SK-N-SH (cell line): ENCODE data around the gene C1QL1. TPM values are rescaled to one million over a fixed set of nuclear protein-coding genes. Genes with fewer than 3 reads are reported as not detected.

Experiments used
- CTCF ChIA-PET: fragments of 300-600, 350-600 bp; formaldehyde crosslinking; extraction: SDS; loops from one replicate; lab custom pipeline; 2021; lab: Yijun Ruan, JAX
- POLR2A ChIA-PET: fragments of 350-600 bp; sonication (Branson Sonifier 250); formaldehyde crosslinking; extraction: SDS; loops from one replicate; lab custom pipeline; 2020; ENCODE audit warnings: antibody characterized with exemption, inconsistent platforms; lab: Yijun Ruan, JAX
- DNase-seq: peaks from one replicate; pipeline ENCODE4 v3.0.0; 2012
- H2AFZ ChIP-seq: fragments of 200-600 bp; sonication (generic); 2 replicates; pipeline ENCODE4 v1.8.1; 2016; ENCODE audit warnings: antibody characterized with exemption, mild to moderate bottlenecking, low read depth
- H3F3A ChIP-seq: fragments of 200-600 bp; sonication (generic); replicated peaks from 2 replicates; pipeline ENCODE3; 2016; ENCODE audit warnings: antibody characterized with exemption, mild to moderate bottlenecking; ENCODE audit not compliant: insufficient read depth
- H3K27ac ChIP-seq, 2 experiments: fragments of 200-500 bp in 1 of 2; fragments of 200-600 bp in 1 of 2; sonication (Bioruptor generic) in 1 of 2; sonication (generic), shearing (Covaris generic) in 1 of 2; 2 replicates each; pipeline versions ENCODE4 v1.5.1 to v1.6.1; 2014 to 2016; ENCODE audit warnings: low read depth in 2 of 2, inconsistent platforms in 1 of 2, low read length in 1 of 2, mild to moderate bottlenecking in 1 of 2, mixed read lengths in 1 of 2
- H3K27me3 ChIP-seq: fragments of 200-600 bp; sonication (generic), shearing (Covaris generic); 2 replicates; pipeline ENCODE4 v1.6.1; 2016; ENCODE audit warnings: mixed run types; ENCODE audit not compliant: insufficient read depth
- H3K36me3 ChIP-seq, 2 experiments: fragments of 200-500 bp in 1 of 2; fragments of 200-600 bp in 1 of 2; sonication (Bioruptor generic) in 1 of 2; sonication (generic) in 1 of 2; replicated peaks in 1 of 2; 2 replicates each; pipeline versions ENCODE3 to v1.5.1; 2014 to 2016; ENCODE audit warnings: low read length in 1 of 2, mild to moderate bottlenecking in 1 of 2; ENCODE audit not compliant: insufficient read depth in 2 of 2, control insufficient read depth in 1 of 2
- H3K4me1 ChIP-seq, 2 experiments: fragments of 200-500 bp in 1 of 2; fragments of 200-600 bp in 1 of 2; sonication (Bioruptor generic) in 1 of 2; sonication (generic), shearing (Covaris generic) in 1 of 2; 2 replicates each; pipeline versions ENCODE4 v1.5.1 to v1.6.1; 2014 to 2016; ENCODE audit warnings: low read depth in 1 of 2, low read length in 1 of 2, mixed run types in 1 of 2; ENCODE audit not compliant: insufficient read depth in 2 of 2, control insufficient read depth in 1 of 2
- H3K4me2 ChIP-seq: fragments of 200-600 bp; sonication (generic), shearing (Covaris generic); 2 replicates; pipeline ENCODE4 v1.6.1; 2017; ENCODE audit warnings: mixed run types
- H3K4me3 ChIP-seq, 2 experiments: fragments of 200-500 bp in 1 of 2; fragments of 200-600 bp in 1 of 2; sonication (Bioruptor generic) in 1 of 2; sonication (generic), shearing (Covaris generic) in 1 of 2; 2 replicates each; pipeline versions ENCODE4 v1.5.1 to v1.8.1; 2014 to 2016; ENCODE audit warnings: low read depth in 2 of 2, inconsistent platforms in 1 of 2, low read length in 1 of 2, mild to moderate bottlenecking in 1 of 2, mixed read lengths in 1 of 2, moderate library complexity in 1 of 2
- H3K79me2 ChIP-seq: fragments of 200-600 bp; sonication (generic); 2 replicates; pipeline ENCODE4 v1.8.1; 2017; ENCODE audit warnings: mild to moderate bottlenecking; ENCODE audit not compliant: insufficient read depth
- H3K9ac ChIP-seq: fragments of 200-600 bp; sonication (generic); 2 replicates; pipeline ENCODE4 v1.6.1; 2017; ENCODE audit warnings: mixed run types
- H3K9me2 ChIP-seq: fragments of 200-600 bp; sonication (generic); 2 replicates; pipeline ENCODE4 v1.6.1; 2017; ENCODE audit warnings: mixed run types
- H3K9me3 ChIP-seq: fragments of 200-600 bp; sonication (generic); 2 replicates; pipeline ENCODE4 v1.6.1; 2017; ENCODE audit warnings: mixed run types, mild to moderate bottlenecking, moderate library complexity
- H4K20me1 ChIP-seq: fragments of 200-600 bp; sonication (generic); 2 replicates; pipeline ENCODE4 v1.6.1; 2017; ENCODE audit warnings: mild to moderate bottlenecking, mixed run types; ENCODE audit not compliant: insufficient read depth
- CHD2 ChIP-seq: fragments of 150-350 bp; IDR thresholded peaks from 2 replicates; pipeline ENCODE4 v1.6.1; 2018; ENCODE audit warnings: low read length; ENCODE audit not compliant: partially characterized antibody
- CTCF ChIP-seq: fragments of 200-600 bp; sonication (generic); IDR thresholded peaks from 2 replicates; pipeline ENCODE4 v1.6.1; 2017; ENCODE audit warnings: antibody characterized with exemption, mild to moderate bottlenecking, moderate library complexity
- EP300 ChIP-seq, 2 experiments: IDR thresholded peaks; 2 replicates each; pipeline versions ENCODE4 v1.4.0 to v1.6.1; 2012; ENCODE audit warnings: borderline replicate concordance in 1 of 2, low read depth in 1 of 2, low read length in 1 of 2
- FOSL2 ChIP-seq: IDR thresholded peaks from 2 replicates; pipeline ENCODE4 v1.4.0; 2012; ENCODE audit warnings: low read depth, mild to moderate bottlenecking, moderate library complexity, borderline replicate concordance
- FOXJ3 ChIP-seq: sonication (generic); formaldehyde crosslinking; IDR thresholded peaks from 2 replicates; pipeline ENCODE4 v1.5.1; 2020; ENCODE audit warnings: mild to moderate bottlenecking, missing genetic modification reagents
- FOXM1 ChIP-seq: IDR thresholded peaks from 2 replicates; pipeline ENCODE4 v1.4.0; 2012; ENCODE audit warnings: low read depth, mild to moderate bottlenecking
- GABPA ChIP-seq: IDR thresholded peaks from 2 replicates; pipeline ENCODE4 v1.4.0; 2012; ENCODE audit warnings: low read depth, mild to moderate bottlenecking
- IRF3 ChIP-seq: fragments of 150-350 bp; IDR thresholded peaks from 2 replicates; pipeline ENCODE4 v1.6.1; 2016; ENCODE audit warnings: mild to moderate bottlenecking, low read depth, low read length
- JUND ChIP-seq: IDR thresholded peaks from 2 replicates; pipeline ENCODE4 v1.4.0; 2012
- MEF2A ChIP-seq: IDR thresholded peaks from 2 replicates; pipeline ENCODE4 v1.4.0; 2012; ENCODE audit warnings: low read depth, borderline replicate concordance
- NRF1 ChIP-seq: IDR thresholded peaks from 2 replicates; pipeline ENCODE4 v1.6.1; 2012; ENCODE audit warnings: low read depth, mild to moderate bottlenecking, low read length
- RXRA ChIP-seq: IDR thresholded peaks from 2 replicates; pipeline ENCODE4 v1.4.0; 2012; ENCODE audit warnings: low read depth, mild to moderate bottlenecking, borderline replicate concordance
- SIN3A ChIP-seq: IDR thresholded peaks from 2 replicates; pipeline ENCODE4 v1.6.1; 2012; ENCODE audit warnings: low read depth, mild to moderate bottlenecking, low read length, moderate library complexity, borderline replicate concordance
- TAF1 ChIP-seq: IDR thresholded peaks from 2 replicates; pipeline ENCODE4 v1.6.1; 2012; ENCODE audit warnings: low read depth, mild to moderate bottlenecking, low read length, moderate library complexity, borderline replicate concordance
- TCF12 ChIP-seq: IDR thresholded peaks from 2 replicates; pipeline ENCODE4 v1.4.0; 2012
- USF1 ChIP-seq: IDR thresholded peaks from 2 replicates; pipeline ENCODE4 v1.4.0; 2012; ENCODE audit warnings: low read depth, borderline replicate concordance
- USF2 ChIP-seq: fragments of 150-350 bp; IDR thresholded peaks from 2 replicates; pipeline ENCODE4 v1.6.1; 2017; ENCODE audit warnings: antibody characterized with exemption, low read length, low read depth, borderline replicate concordance
- ZBTB33 ChIP-seq: IDR thresholded peaks from 2 replicates; pipeline ENCODE4 v1.4.0; 2012; ENCODE audit warnings: low read depth, borderline replicate concordance
- WGBS: methylation state at CpG from one replicate; pipeline ENCODE4 v1.1.6; 2017; ENCODE audit warnings: low lambda C conversion rate; 5-methylcytosine and 5-hydroxymethylcytosine counted together
- polyA plus RNA-seq, 3 experiments: library from polyadenylated mRNA; depleted of rRNA; stranded (reverse); fragments of >200 nt; gene quantifications; 2 replicates each; pipeline ENCODE4 v1.2.3, GENCODE V29; 2012

Gene C1QL1
- polyA plus RNA-seq, 1 of the 3 experiments (the other 2 are of a cell fraction) = 11.9 TPM

- no peak overlapping the region for H3K27ac ChIP-seq
- H3K79me2 ChIP-seq = no peaks in the 10 kb centered on the region
- WGBS = 67% methylated on average over 10 of the region's 10 CpGs
- TF ChIP-seq MEF2A (no peak), FOXJ3 (CRISPR knock-in tag) (no peak), IRF3 (no peak), CTCF (no peak), SIN3A (no peak), EP300 (IDR thresholded peaks at IDR 0.05; ENCODE audit: borderline replicate concordance in 1 of 2, low read depth in 1 of 2, low read length in 1 of 2) (no peak), NRF1 (no peak), FOXM1 (no peak), USF2 (no peak), FOSL2 (no peak), JUND (no peak), CHD2 (no peak), GABPA (no peak), USF1 (no peak), RXRA (no peak), TAF1 (no peak), ZBTB33 (no peak), TCF12 (no peak)
- no peak for DNase-seq
- no peaks in the 10 kb centered on the region for H3F3A ChIP-seq
- H3K9me3 ChIP-seq = no peaks in the 10 kb centered on the region
- H4K20me1 ChIP-seq = no peaks in the 10 kb centered on the region
- H3K4me1 ChIP-seq = peaks cover 0 to 10% of the 10 kb centered on the region in 2 experiments; a peak in 1 of 4 replicates
- ChIA-PET POLR2A (no interaction called here), CTCF (interaction anchor here (0.8 to 1.4 kb wide), 4 partner anchors 9 to 94 kb away, joined by 3 to 4 read pairs (median 4); no protein-coding TSS in a partner anchor)
- no peak overlapping the region for H3K9ac ChIP-seq
- H3K4me2 ChIP-seq = no peak overlapping the region
- no peak overlapping the region for H2AFZ ChIP-seq
- no peaks in the 10 kb centered on the region for H3K27me3 ChIP-seq
- no peaks in the 10 kb centered on the region for H3K36me3 ChIP-seq
- no peaks in the 10 kb centered on the region for H3K9me2 ChIP-seq
- H3K4me3 ChIP-seq = no peak overlapping the region
Measured at GRCh38 chr17:45008216-45008615, 40.1 kb upstream of the C1QL1 start.
